Rectal smooth muscle tissue (tissue), 1 donor: ENCODE data around the gene ITGBL1.

Experiments
- H3K27ac ChIP-seq: one replicate; pipeline ENCODE4 v1.7.0; 2013; ENCODE audit warnings: low read depth, low read length, inconsistent platforms
- H3K27me3 ChIP-seq: one replicate; pipeline ENCODE4 v1.7.0; 2013; ENCODE audit warnings: low read length; ENCODE audit not compliant: control insufficient read depth, insufficient read depth
- H3K36me3 ChIP-seq: one replicate; pipeline ENCODE4 v1.7.0; 2013; ENCODE audit warnings: low read length; ENCODE audit not compliant: control insufficient read depth, insufficient read depth
- H3K4me1 ChIP-seq: one replicate; pipeline ENCODE4 v1.7.0; 2013; ENCODE audit warnings: low read length; ENCODE audit not compliant: control insufficient read depth, insufficient read depth
- H3K4me3 ChIP-seq: one replicate; pipeline ENCODE4 v1.7.0; 2013; ENCODE audit warnings: low read length
- H3K9ac ChIP-seq: one replicate; pipeline ENCODE4 v1.7.0; 2013; ENCODE audit warnings: low read length

ITGBL1 gene

GRCh38 chr13:101626925-101627555 is 174.6 kb downstream of the ITGBL1 start:
- Histone ChIP-seq H3K4me1 (peaks cover 2% of the 10 kb centered on the region), H3K27ac (no peak overlapping the region), H3K9ac (no peak overlapping the region), H3K27me3 (no peaks in the 10 kb centered on the region), H3K4me3 (peak overlapping the region; percentile 46), H3K36me3 (no peaks in the 10 kb centered on the region)

GRCh38 chr13:101627556-101627943 is 175.1 kb downstream of the ITGBL1 start:
- Histone ChIP-seq H3K9ac (no peak overlapping the region), H3K27ac (no peak overlapping the region), H3K4me1 (peaks cover 2% of the 10 kb centered on the region), H3K27me3 (no peaks in the 10 kb centered on the region), H3K4me3 (peak overlapping the region; percentile 46), H3K36me3 (no peaks in the 10 kb centered on the region)

GRCh38 chr13:101628900-101629299 is 176.4 kb downstream of the ITGBL1 start:
- H3K36me3 ChIP-seq, result no peaks in the 10 kb centered on the region
- no peak overlapping the region for H3K9ac ChIP-seq
- no peaks in the 10 kb centered on the region for H3K27me3 ChIP-seq
- H3K4me3 ChIP-seq, result no peak overlapping the region
- H3K4me1 ChIP-seq, result no peaks in the 10 kb centered on the region
- H3K27ac ChIP-seq, result no peak overlapping the region

- Histone ChIP-seq H3K27me3 (no peaks in the 10 kb centered on the region), H3K27ac (no peak overlapping the region), H3K36me3 (no peaks in the 10 kb centered on the region), H3K4me3 (no peak overlapping the region), H3K9ac (no peak overlapping the region), H3K4me1 (no peaks in the 10 kb centered on the region)
Observed at GRCh38 chr13:101631395-101631794, 178.9 kb downstream of the ITGBL1 start.

GRCh38 chr13:101634142-101634541 is 181.7 kb downstream of the ITGBL1 start:
- H3K27me3 ChIP-seq, result no peaks in the 10 kb centered on the region
- no peaks in the 10 kb centered on the region for H3K4me1 ChIP-seq
- H3K27ac ChIP-seq, result no peak overlapping the region
- no peaks in the 10 kb centered on the region for H3K36me3 ChIP-seq
- H3K9ac ChIP-seq, result no peak overlapping the region
- H3K4me3 ChIP-seq, result no peak overlapping the region

- no peak overlapping the region for H3K9ac ChIP-seq
- H3K27ac ChIP-seq, result no peak overlapping the region
- H3K27me3 ChIP-seq, result no peaks in the 10 kb centered on the region
- no peaks in the 10 kb centered on the region for H3K36me3 ChIP-seq
- H3K4me3 ChIP-seq, result no peak overlapping the region
- no peaks in the 10 kb centered on the region for H3K4me1 ChIP-seq
Observed at GRCh38 chr13:101639711-101640110, 187.2 kb downstream of the ITGBL1 start.

- no peak overlapping the region for H3K27ac ChIP-seq
- H3K4me1 ChIP-seq, result no peaks in the 10 kb centered on the region
- H3K9ac ChIP-seq, result no peak overlapping the region
- H3K4me3 ChIP-seq, result no peak overlapping the region
- no peaks in the 10 kb centered on the region for H3K27me3 ChIP-seq
- H3K36me3 ChIP-seq, result no peaks in the 10 kb centered on the region
Observed at GRCh38 chr13:101640788-101641400, 188.4 kb downstream of the ITGBL1 start.

- Histone ChIP-seq H3K27me3 (no peaks in the 10 kb centered on the region), H3K36me3 (no peaks in the 10 kb centered on the region), H3K4me1 (no peaks in the 10 kb centered on the region), H3K4me3 (no peak overlapping the region), H3K27ac (no peak overlapping the region), H3K9ac (no peak overlapping the region)
Observed at GRCh38 chr13:101645871-101646270, 193.4 kb downstream of the ITGBL1 start.

- Histone ChIP-seq H3K27me3 (no peaks in the 10 kb centered on the region), H3K36me3 (no peaks in the 10 kb centered on the region), H3K27ac (no peak overlapping the region), H3K9ac (no peak overlapping the region), H3K4me1 (no peaks in the 10 kb centered on the region), H3K4me3 (no peak overlapping the region)
Observed at GRCh38 chr13:101647760-101648159, 195.3 kb downstream of the ITGBL1 start.

GRCh38 chr13:101648766-101649487 is 196.5 kb downstream of the ITGBL1 start:
- Histone ChIP-seq H3K27ac (no peak overlapping the region), H3K4me1 (no peaks in the 10 kb centered on the region)

GRCh38 chr13:101649488-101650126 is 197.1 kb downstream of the ITGBL1 start:
- no peak overlapping the region for H3K9ac ChIP-seq
- no peaks in the 10 kb centered on the region for H3K4me1 ChIP-seq
- no peaks in the 10 kb centered on the region for H3K36me3 ChIP-seq
- H3K4me3 ChIP-seq, result no peak overlapping the region
- H3K27me3 ChIP-seq, result no peaks in the 10 kb centered on the region
- no peak overlapping the region for H3K27ac ChIP-seq

More at GRCh38 chr13:101648766-101649487, 196.5 kb downstream of the ITGBL1 start:
- Histone ChIP-seq H3K4me3 (no peak overlapping the region), H3K9ac (no peak overlapping the region), H3K36me3 (no peaks in the 10 kb centered on the region), H3K27me3 (no peaks in the 10 kb centered on the region)

- Histone ChIP-seq H3K27me3 (no peaks in the 10 kb centered on the region), H3K4me1 (no peaks in the 10 kb centered on the region), H3K36me3 (no peaks in the 10 kb centered on the region), H3K9ac (no peak overlapping the region), H3K27ac (no peak overlapping the region), H3K4me3 (no peak overlapping the region)
Observed at GRCh38 chr13:101654883-101655282, 202.4 kb downstream of the ITGBL1 start.
